Loucy (cell line): ENCODE results near the gene SNRNP70.

Source experiments
- H2AFZ ChIP-seq: fragments of 200-600 bp; sonication (generic); 2 replicates; pipeline ENCODE4 v1.6.0; 2016; ENCODE audit warnings: antibody characterized with exemption, mild to moderate bottlenecking, low read length, moderate library complexity
- H3F3A ChIP-seq: fragments of 200-600 bp; 2 replicates; pipeline ENCODE4 v1.6.0; 2016; ENCODE audit warnings: antibody characterized with exemption, low read depth, mild to moderate bottlenecking
- H3K27me3 ChIP-seq: fragments of 200-600 bp; sonication (generic); 2 replicates; pipeline ENCODE4 v1.6.1; 2014; ENCODE audit warnings: low read length, mild to moderate bottlenecking; ENCODE audit not compliant: insufficient read depth, poor library complexity, severe bottlenecking
- H3K36me3 ChIP-seq: fragments of 200-600 bp; sonication (generic); 2 replicates; pipeline ENCODE4 v1.6.1; 2016; ENCODE audit warnings: low read length; ENCODE audit not compliant: insufficient read depth
- H3K4me1 ChIP-seq: fragments of 200-600 bp; sonication (generic); 2 replicates; pipeline ENCODE4 v1.5.1; 2014; ENCODE audit warnings: low read length, mild to moderate bottlenecking; ENCODE audit not compliant: insufficient read depth, poor library complexity, severe bottlenecking
- H3K4me2 ChIP-seq: fragments of 200-600 bp; sonication (generic); 2 replicates; pipeline ENCODE4 v1.6.0; 2014; ENCODE audit warnings: antibody characterized with exemption, low read length, low read depth, mild to moderate bottlenecking; ENCODE audit not compliant: poor library complexity, severe bottlenecking
- H3K4me3 ChIP-seq: fragments of 200-600 bp; sonication (generic); 2 replicates; pipeline ENCODE4 v1.5.1; 2014; ENCODE audit warnings: low read length, mild to moderate bottlenecking, mixed read lengths; ENCODE audit not compliant: poor library complexity, severe bottlenecking
- H3K79me2 ChIP-seq: fragments of 200-600 bp; sonication (generic); 2 replicates; pipeline ENCODE4 v1.6.1; 2014; ENCODE audit warnings: low read length; ENCODE audit not compliant: insufficient read depth
- H3K9ac ChIP-seq: fragments of 200-600 bp; sonication (generic); 2 replicates; pipeline ENCODE4 v1.6.0; 2014; ENCODE audit warnings: mild to moderate bottlenecking, low read depth, low read length, moderate library complexity; ENCODE audit not compliant: poor library complexity, severe bottlenecking
- H3K9me2 ChIP-seq: fragments of 200-600 bp; sonication (generic); replicated peaks from 2 replicates; pipeline ENCODE4 v1.6.1; 2016; ENCODE audit warnings: low read depth, low read length, mixed read lengths
- H3K9me3 ChIP-seq: fragments of 200-600 bp; sonication (generic); 2 replicates; pipeline ENCODE4 v1.6.1; 2014; ENCODE audit warnings: mild to moderate bottlenecking, antibody characterized with exemption, low read length, low read depth; ENCODE audit not compliant: insufficient read depth
- H4K20me1 ChIP-seq: fragments of 200-600 bp; sonication (generic); 2 replicates; pipeline ENCODE4 v1.6.0; 2014; ENCODE audit warnings: antibody characterized with exemption, low read length, mild to moderate bottlenecking; ENCODE audit not compliant: insufficient read depth, poor library complexity, severe bottlenecking
- EZH2phosphoT487 ChIP-seq: fragments of 200-600 bp; IDR thresholded peaks from 2 replicates; pipeline ENCODE4 v1.6.1; 2018; ENCODE audit warnings: antibody characterized with exemption, mild to moderate bottlenecking, moderate library complexity, borderline replicate concordance
- TF ChIP-seq, protein P1 (sequence below): fragments of 200-600 bp; sonication (generic); conservative IDR thresholded peaks from 2 replicates; pipeline ENCODE4 v1.5.1; 2014; ENCODE audit warnings: mild to moderate bottlenecking, antibody characterized with exemption, low read length

The SNRNP70 gene

GRCh38 chr19:49109569-49110233 is 24.4 kb downstream of the SNRNP70 start:
- peaks cover 8% of the 10 kb centered on the region for H4K20me1 ChIP-seq
- no peak overlapping the region for H3K9ac ChIP-seq
- peaks cover 6% of the 10 kb centered on the region for H3K4me1 ChIP-seq
- no peak overlapping the region for H2AFZ ChIP-seq
- TF ChIP-seq, protein P1, sequence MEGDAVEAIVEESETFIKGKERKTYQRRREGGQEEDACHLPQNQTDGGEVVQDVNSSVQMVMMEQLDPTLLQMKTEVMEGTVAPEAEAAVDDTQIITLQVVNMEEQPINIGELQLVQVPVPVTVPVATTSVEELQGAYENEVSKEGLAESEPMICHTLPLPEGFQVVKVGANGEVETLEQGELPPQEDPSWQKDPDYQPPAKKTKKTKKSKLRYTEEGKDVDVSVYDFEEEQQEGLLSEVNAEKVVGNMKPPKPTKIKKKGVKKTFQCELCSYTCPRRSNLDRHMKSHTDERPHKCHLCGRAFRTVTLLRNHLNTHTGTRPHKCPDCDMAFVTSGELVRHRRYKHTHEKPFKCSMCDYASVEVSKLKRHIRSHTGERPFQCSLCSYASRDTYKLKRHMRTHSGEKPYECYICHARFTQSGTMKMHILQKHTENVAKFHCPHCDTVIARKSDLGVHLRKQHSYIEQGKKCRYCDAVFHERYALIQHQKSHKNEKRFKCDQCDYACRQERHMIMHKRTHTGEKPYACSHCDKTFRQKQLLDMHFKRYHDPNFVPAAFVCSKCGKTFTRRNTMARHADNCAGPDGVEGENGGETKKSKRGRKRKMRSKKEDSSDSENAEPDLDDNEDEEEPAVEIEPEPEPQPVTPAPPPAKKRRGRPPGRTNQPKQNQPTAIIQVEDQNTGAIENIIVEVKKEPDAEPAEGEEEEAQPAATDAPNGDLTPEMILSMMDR = no peak
- no peak for TF ChIP-seq EZH2phosphoT487
- H3K27me3 ChIP-seq = no peaks in the 10 kb centered on the region
- H3K9me3 ChIP-seq = no peaks in the 10 kb centered on the region
- H3F3A ChIP-seq = peaks cover 12% of the 10 kb centered on the region; the same call in 1 of the 2 replicates
- H3K4me3 ChIP-seq = no peak overlapping the region
- H3K36me3 ChIP-seq = peaks cover 52% of the 10 kb centered on the region; the same call in 1 of the 2 replicates
- H3K4me2 ChIP-seq = no peak overlapping the region
- H3K9me2 ChIP-seq = no peaks in the 10 kb centered on the region
- H3K79me2 ChIP-seq = no peaks in the 10 kb centered on the region

- peaks cover 44% of the 10 kb centered on the region; the same call in 1 of the 2 replicates for H3K36me3 ChIP-seq
- no peak for TF ChIP-seq EZH2phosphoT487
- TF ChIP-seq, protein P1 = no peak
- no peaks in the 10 kb centered on the region for H3K27me3 ChIP-seq
- no peaks in the 10 kb centered on the region for H3K9me2 ChIP-seq
- H3K4me1 ChIP-seq = peaks cover 12% of the 10 kb centered on the region
- H3F3A ChIP-seq = peaks cover 9% of the 10 kb centered on the region; the same call in 1 of the 2 replicates
- no peaks in the 10 kb centered on the region for H3K9me3 ChIP-seq
- no peak overlapping the region for H3K4me2 ChIP-seq
- H3K4me3 ChIP-seq = no peak overlapping the region
- H2AFZ ChIP-seq = no peak overlapping the region
- H3K9ac ChIP-seq = no peak overlapping the region
- no peaks in the 10 kb centered on the region for H3K79me2 ChIP-seq
- peaks cover 8% of the 10 kb centered on the region for H4K20me1 ChIP-seq
These were observed 25.3 kb downstream of the SNRNP70 start for GRCh38 chr19:49110567-49110966.

DNA sequence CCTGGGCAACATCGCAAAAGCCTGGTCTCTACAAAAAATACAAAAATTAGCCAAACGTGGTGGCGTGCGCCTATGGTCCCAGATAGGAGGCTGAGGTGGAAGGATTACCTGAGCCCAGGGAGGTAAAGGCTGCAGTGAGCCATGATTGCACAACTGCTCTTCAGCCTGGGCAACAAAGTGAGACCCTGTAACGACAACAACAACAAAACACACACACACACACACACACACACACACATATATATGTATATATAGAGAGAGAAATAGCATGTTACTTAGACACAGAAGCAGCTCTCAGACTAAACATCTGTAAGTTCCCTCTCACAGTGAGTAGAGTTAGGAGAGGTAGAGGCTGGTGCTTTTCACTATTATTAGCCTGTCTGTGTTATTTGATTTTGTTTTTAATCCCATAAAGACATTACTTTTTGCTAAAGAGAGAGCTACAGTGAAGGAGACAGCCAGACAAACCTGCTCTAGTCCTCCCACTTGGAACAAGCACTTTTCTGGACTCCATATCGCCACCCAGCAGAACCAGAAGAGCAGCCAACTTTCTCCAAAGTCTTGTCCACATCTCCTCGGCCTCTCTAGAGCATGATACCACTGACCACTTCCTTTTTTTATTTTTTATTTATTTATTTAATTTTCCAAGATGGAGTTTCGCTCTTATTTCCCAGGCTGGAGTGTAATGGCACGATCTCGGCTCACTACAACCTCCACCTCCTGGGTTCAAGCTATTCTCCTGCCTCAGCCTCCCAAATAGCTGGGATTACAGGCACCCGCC is 26.2 kb downstream of the SNRNP70 start:
- H3K36me3 ChIP-seq = peaks cover 36% of the 10 kb centered on the region; the same call in 1 of the 2 replicates
- no peaks in the 10 kb centered on the region for H3K79me2 ChIP-seq
- H3K4me3 ChIP-seq = no peak overlapping the region
- H3F3A ChIP-seq = peaks cover 7% of the 10 kb centered on the region; the same call in 1 of the 2 replicates
- H3K9me3 ChIP-seq = no peaks in the 10 kb centered on the region
- no peaks in the 10 kb centered on the region for H3K9me2 ChIP-seq
- H3K4me2 ChIP-seq = no peak overlapping the region
- H3K27me3 ChIP-seq = no peaks in the 10 kb centered on the region
- H2AFZ ChIP-seq = no peak overlapping the region
- H4K20me1 ChIP-seq = peaks cover 8% of the 10 kb centered on the region
- TF ChIP-seq, protein P1 = no peak
- H3K9ac ChIP-seq = no peak overlapping the region
- peaks cover 12% of the 10 kb centered on the region for H3K4me1 ChIP-seq
